IPS-15b (cell line): ENCODE measurements around the gene PDPK1.
"Not testable (repeated sequence)": the region's sequence is repeated elsewhere in the genome, so short reads cannot be mapped to it uniquely, and the experiment has no call there.

Source experiments
- H3K27me3 ChIP-seq: one replicate; pipeline ENCODE4 v1.6.1; 2013; ENCODE audit warnings: low read length; ENCODE audit not compliant: control insufficient read depth, insufficient read depth
- H3K36me3 ChIP-seq: one replicate; pipeline ENCODE4 v1.6.1; 2013; ENCODE audit warnings: low read length; ENCODE audit not compliant: control insufficient read depth, insufficient read depth
- H3K4me1 ChIP-seq: one replicate; pipeline ENCODE4 v1.6.1; 2013; ENCODE audit warnings: mild to moderate bottlenecking, low read length; ENCODE audit not compliant: control insufficient read depth, insufficient read depth
- H3K4me3 ChIP-seq: one replicate; pipeline ENCODE4 v1.5.1; 2013; ENCODE audit warnings: low read depth, low read length
- H3K9ac ChIP-seq: one replicate; pipeline ENCODE4 v1.6.1; 2013; ENCODE audit warnings: low read depth, mild to moderate bottlenecking, low read length
- H3K9me3 ChIP-seq: one replicate; pipeline ENCODE4 v1.6.1; 2013; ENCODE audit warnings: mild to moderate bottlenecking, low read length; ENCODE audit not compliant: control insufficient read depth, insufficient read depth

The PDPK1 gene

GRCh38 chr16:2592786-2593185 lies 55.0 kb downstream of the PDPK1 start:
- peaks cover 18% of the 10 kb centered on the region for H3K36me3 ChIP-seq
- no peaks in the 10 kb centered on the region for H3K27me3 ChIP-seq
- H3K9me3 ChIP-seq, result no peaks in the 10 kb centered on the region
- H3K9ac ChIP-seq, result no peak overlapping the region
- no peaks in the 10 kb centered on the region for H3K4me1 ChIP-seq
- no peak overlapping the region for H3K4me3 ChIP-seq

GRCh38 chr16:2595393-2596205 lies 57.8 kb downstream of the PDPK1 start:
- Histone ChIP-seq H3K27me3 (no peaks in the 10 kb centered on the region), H3K36me3 (peaks cover 13% of the 10 kb centered on the region), H3K9me3 (no peaks in the 10 kb centered on the region), H3K4me1 (no peaks in the 10 kb centered on the region), H3K9ac (no peak overlapping the region), H3K4me3 (no peak overlapping the region)

- no peaks in the 10 kb centered on the region for H3K4me1 ChIP-seq
Observed at GRCh38 chr16:2596747-2597559, 59.1 kb downstream of the PDPK1 start.

GRCh38 chr16:2597560-2597902 lies 59.7 kb downstream of the PDPK1 start:
- H3K4me1 ChIP-seq, result no peaks in the 10 kb centered on the region
- peaks cover 13% of the 10 kb centered on the region for H3K36me3 ChIP-seq
- no peak overlapping the region for H3K9ac ChIP-seq
- H3K9me3 ChIP-seq, result no peaks in the 10 kb centered on the region
- H3K27me3 ChIP-seq, result no peaks in the 10 kb centered on the region
- H3K4me3 ChIP-seq, result no peak overlapping the region

More at GRCh38 chr16:2596747-2597559, 59.1 kb downstream of the PDPK1 start:
- H3K36me3 ChIP-seq, result peaks cover 13% of the 10 kb centered on the region
- no peaks in the 10 kb centered on the region for H3K27me3 ChIP-seq
- H3K9ac ChIP-seq, result no peak overlapping the region
- H3K4me3 ChIP-seq, result no peak overlapping the region
- H3K9me3 ChIP-seq, result no peaks in the 10 kb centered on the region

- Histone ChIP-seq H3K4me3 (no peak overlapping the region), H3K9me3 (no peaks in the 10 kb centered on the region), H3K4me1 (no peaks in the 10 kb centered on the region), H3K36me3 (peaks cover 13% of the 10 kb centered on the region), H3K27me3 (no peaks in the 10 kb centered on the region), H3K9ac (no peak overlapping the region)
Observed at GRCh38 chr16:2598133-2598641, 60.4 kb downstream of the PDPK1 start.

DNA sequence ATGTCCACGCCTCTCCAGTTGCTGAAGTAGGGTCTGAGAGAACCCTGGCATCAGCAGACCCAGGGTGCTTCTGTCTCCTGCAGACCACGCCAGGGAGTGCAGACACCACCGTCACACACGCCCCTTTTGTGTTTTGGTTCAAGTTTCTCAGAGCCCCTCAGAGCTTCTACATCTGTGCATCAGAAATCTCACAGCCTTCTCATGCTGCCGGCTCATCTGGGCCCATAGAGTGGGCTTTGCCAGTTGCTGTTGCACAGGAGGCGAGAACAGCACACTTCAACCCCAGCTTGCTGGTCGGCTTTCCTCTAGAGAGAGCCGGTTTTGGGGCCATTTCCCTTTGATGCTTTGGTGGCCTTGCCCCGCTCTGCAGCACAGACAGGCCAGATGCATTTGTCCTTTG lies 60.9 kb downstream of the PDPK1 start:
- Histone ChIP-seq H3K9ac (no peak overlapping the region), H3K4me3 (no peak overlapping the region), H3K9me3 (no peaks in the 10 kb centered on the region), H3K4me1 (no peaks in the 10 kb centered on the region), H3K36me3 (peaks cover 13% of the 10 kb centered on the region), H3K27me3 (no peaks in the 10 kb centered on the region)

DNA sequence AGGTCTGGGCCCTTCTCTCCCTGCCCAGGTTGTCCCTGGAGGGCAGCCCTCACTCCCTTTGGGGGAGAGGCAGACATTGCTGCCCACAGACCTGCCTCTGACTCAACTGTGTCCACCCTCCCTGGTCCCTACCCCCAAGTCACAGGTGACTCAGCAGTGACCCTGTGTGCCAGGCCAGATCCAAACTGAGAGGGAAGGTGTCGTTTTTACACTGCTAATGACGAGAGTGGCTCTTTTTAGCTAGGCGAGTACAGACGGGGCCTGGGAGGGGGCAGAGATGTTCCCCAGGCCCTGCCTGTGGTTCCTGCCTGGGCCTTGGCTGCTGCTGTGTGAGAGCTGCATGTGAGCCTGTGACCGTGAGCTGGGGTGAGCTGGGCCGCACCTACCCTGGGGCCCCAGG lies 61.3 kb downstream of the PDPK1 start:
- not testable (repeated sequence) for H3K4me1 ChIP-seq, H3K4me3 ChIP-seq, H3K9me3 ChIP-seq, H3K9ac ChIP-seq, H3K27me3 ChIP-seq
- H3K36me3 ChIP-seq, result peaks cover 13% of the 10 kb centered on the region

DNA sequence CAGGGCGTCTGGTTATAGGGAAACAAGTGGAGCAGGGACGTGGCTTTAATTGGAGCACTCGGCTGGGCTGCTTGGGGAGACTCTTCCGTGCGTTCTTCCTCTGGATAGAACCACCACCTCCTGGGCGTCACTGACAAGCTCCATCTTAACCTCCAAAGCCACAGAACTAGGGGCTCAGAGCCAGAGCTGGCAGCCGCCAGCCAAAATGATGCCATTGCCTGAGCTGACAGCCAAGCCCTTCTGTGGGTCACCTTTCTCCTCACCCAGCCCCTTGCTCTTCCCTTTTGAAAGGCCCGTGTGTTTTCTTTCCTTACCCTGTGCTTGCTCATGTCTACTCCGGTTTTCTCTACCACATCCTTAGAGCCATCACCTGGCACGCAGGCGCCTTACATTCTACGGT lies 62.0 kb downstream of the PDPK1 start:
- H3K4me3 ChIP-seq, H3K9ac ChIP-seq: not testable (repeated sequence)

GRCh38 chr16:2601301-2602025 lies 63.6 kb downstream of the PDPK1 start:
- not testable (repeated sequence) for H3K4me1 ChIP-seq, H3K27me3 ChIP-seq, H3K4me3 ChIP-seq, H3K9ac ChIP-seq, H3K9me3 ChIP-seq
- peaks cover 11% of the 10 kb centered on the region for H3K36me3 ChIP-seq

More for the DNA sequence above, 62.0 kb downstream of the PDPK1 start:
- H3K9me3 ChIP-seq, H3K4me1 ChIP-seq, H3K27me3 ChIP-seq: not testable (repeated sequence)
- peaks cover 13% of the 10 kb centered on the region for H3K36me3 ChIP-seq

- not testable (repeated sequence) for H3K9ac ChIP-seq, H3K4me3 ChIP-seq, H3K9me3 ChIP-seq, H3K36me3 ChIP-seq, H3K27me3 ChIP-seq, H3K4me1 ChIP-seq
Observed at GRCh38 chr16:2602175-2602574, 64.4 kb downstream of the PDPK1 start.

DNA sequence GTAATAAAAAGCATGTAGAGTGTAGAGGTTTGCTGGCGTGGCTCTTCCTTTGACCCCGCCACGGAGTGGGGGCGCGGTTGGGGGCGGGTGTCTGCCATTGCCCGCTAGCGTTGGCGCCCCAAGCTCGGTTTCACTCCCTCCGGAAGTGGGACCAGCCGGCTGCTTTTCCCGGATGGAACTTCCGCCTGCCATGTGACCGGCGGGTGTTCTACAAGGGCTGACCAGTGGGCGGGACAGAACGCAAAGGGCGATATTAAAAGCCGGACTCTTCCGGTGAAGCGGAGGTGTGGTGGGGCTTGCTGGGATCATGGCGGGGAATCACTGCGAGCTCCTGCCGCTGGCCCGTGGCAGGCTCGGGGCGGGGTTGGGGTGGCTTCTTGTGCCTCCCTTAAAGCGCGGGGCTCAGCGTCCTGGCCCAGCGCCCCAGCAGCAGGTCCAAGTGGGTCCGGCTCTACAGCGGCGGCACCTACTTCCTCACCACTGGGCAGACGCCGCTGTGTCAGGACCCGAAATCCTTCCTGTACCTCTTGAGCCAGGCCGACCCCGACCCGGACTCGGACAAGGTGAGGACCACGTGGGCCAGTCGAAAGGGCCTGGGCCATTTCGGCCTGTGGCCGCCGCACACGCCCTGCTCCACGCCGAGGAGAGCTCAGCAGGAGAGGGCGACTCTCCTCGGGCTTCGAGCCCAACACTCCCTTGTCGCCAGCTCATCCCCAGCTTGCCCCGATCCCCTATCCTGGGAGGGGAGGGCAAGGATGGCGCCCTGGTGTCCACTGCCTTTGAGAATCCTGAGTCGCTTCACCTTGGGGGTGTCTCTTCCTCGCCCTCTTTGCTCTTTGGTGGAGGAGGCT lies 65.6 kb downstream of the PDPK1 start:
- Histone ChIP-seq H3K9ac (peak overlapping the region; percentile 90), H3K4me3 (peak overlapping the region; percentile 98), H3K4me1 (no peaks in the 10 kb centered on the region), H3K27me3 (no peaks in the 10 kb centered on the region), H3K36me3 (peaks cover 5% of the 10 kb centered on the region), H3K9me3 (no peaks in the 10 kb centered on the region)
